MM.1S (cell line): Measurements from ENCODE around the gene F10.

ENCODE experiments used
- DNase-seq: peaks from one replicate; pipeline ENCODE4 v3.0.0-alpha.2; 2015
- H2AFZ ChIP-seq: fragments of 300-600 bp; sonication (generic); 2 replicates; pipeline ENCODE4 v1.6.0; 2016; ENCODE audit warnings: antibody characterized with exemption, low read length
- H3F3A ChIP-seq: fragments of 300-600 bp; sonication (generic); 2 replicates; pipeline ENCODE4 v1.6.1; 2016; ENCODE audit warnings: mild to moderate bottlenecking, antibody characterized with exemption, low read length, moderate library complexity, mixed read lengths; ENCODE audit not compliant: insufficient read depth
- H3K27ac ChIP-seq: fragments of 300-600 bp; sonication (generic); 2 replicates; pipeline ENCODE4 v1.5.1; 2016; ENCODE audit warnings: mild to moderate bottlenecking, low read length
- H3K27me3 ChIP-seq: fragments of 300-600 bp; sonication (generic); replicated peaks from 2 replicates; pipeline ENCODE4 v1.6.0; 2016; ENCODE audit warnings: low read length; ENCODE audit not compliant: insufficient read depth
- H3K36me3 ChIP-seq: fragments of 300-600 bp; sonication (generic); replicated peaks from 2 replicates; pipeline ENCODE4 v1.6.1; 2016; ENCODE audit warnings: mild to moderate bottlenecking, low read length, mixed read lengths; ENCODE audit not compliant: insufficient read depth
- H3K4me1 ChIP-seq: fragments of 300-600 bp; sonication (generic); 2 replicates; pipeline ENCODE4 v1.6.1; 2016; ENCODE audit warnings: low read length, mixed read lengths
- H3K4me2 ChIP-seq: fragments of 300-600 bp; sonication (generic); 2 replicates; pipeline ENCODE4 v1.6.0; 2016; ENCODE audit warnings: low read depth, low read length
- H3K4me3 ChIP-seq: fragments of 300-600 bp; sonication (generic); 2 replicates; pipeline ENCODE4 v1.5.1; 2016; ENCODE audit warnings: low read length, mixed read lengths
- H3K79me2 ChIP-seq: fragments of 300-600 bp; sonication (generic); 2 replicates; pipeline ENCODE4 v1.6.1; 2016; ENCODE audit warnings: mixed run types, low read length, mixed read lengths
- H3K9ac ChIP-seq: fragments of 300-600 bp; sonication (generic); 2 replicates; pipeline ENCODE4 v1.6.1; 2016; ENCODE audit warnings: low read length, mixed read lengths
- H3K9me2 ChIP-seq: fragments of 300-600 bp; sonication (generic); replicated peaks from 2 replicates; pipeline ENCODE4 v1.6.1; 2016; ENCODE audit warnings: mild to moderate bottlenecking, low read length, mixed read lengths; ENCODE audit not compliant: insufficient read depth
- H3K9me3 ChIP-seq: fragments of 300-600 bp; sonication (generic); replicated peaks from 2 replicates; pipeline ENCODE4 v1.6.1; 2016; ENCODE audit warnings: mild to moderate bottlenecking, low read length, mixed read lengths; ENCODE audit not compliant: insufficient read depth
- H4K20me1 ChIP-seq: fragments of 300-600 bp; sonication (generic); 2 replicates; pipeline ENCODE4 v1.6.1; 2016; ENCODE audit warnings: mild to moderate bottlenecking, low read length, moderate library complexity, mixed read lengths; ENCODE audit not compliant: insufficient read depth
- CTCF ChIP-seq: fragments of 300-600 bp; sonication (generic); IDR thresholded peaks from 2 replicates; pipeline ENCODE4 v1.5.1; 2016; ENCODE audit warnings: antibody characterized with exemption, low read length, mixed read lengths
- EZH2 ChIP-seq: fragments of 300-600 bp; sonication (generic); optimal IDR thresholded peaks from 2 replicates; pipeline ENCODE3; 2017; ENCODE audit warnings: low read depth, mild to moderate bottlenecking, antibody characterized with exemption, low read length, mixed read lengths
- EZH2phosphoT487 ChIP-seq: fragments of 300-600 bp; sonication (generic); IDR thresholded peaks from 2 replicates; pipeline ENCODE4 v1.6.1; 2018; ENCODE audit warnings: antibody characterized with exemption, low read length

Gene F10

GRCh38 chr13:113166681-113167080 is 44.1 kb downstream of the F10 start:
- H3K27ac ChIP-seq, result no peak overlapping the region

GRCh38 chr13:113167155-113167554 is 44.6 kb downstream of the F10 start:
- Histone ChIP-seq H3F3A (no peaks in the 10 kb centered on the region), H4K20me1 (no peaks in the 10 kb centered on the region), H3K4me1 (no peaks in the 10 kb centered on the region), H3K4me3 (no peak overlapping the region), H3K36me3 (no peaks in the 10 kb centered on the region), H3K27me3 (peaks cover 11% of the 10 kb centered on the region), H3K27ac (no peak overlapping the region), H2AFZ (no peak overlapping the region), H3K9me3 (no peaks in the 10 kb centered on the region), H3K9me2 (no peaks in the 10 kb centered on the region), H3K9ac (no peak overlapping the region), H3K4me2 (no peak overlapping the region), H3K79me2 (no peaks in the 10 kb centered on the region)
- no peak for DNase-seq
- TF ChIP-seq EZH2 (no peak), EZH2phosphoT487 (no peak), CTCF (no peak)

More at GRCh38 chr13:113166681-113167080, 44.1 kb downstream of the F10 start:
- no peaks in the 10 kb centered on the region for H4K20me1 ChIP-seq
- H3K4me1 ChIP-seq, result no peaks in the 10 kb centered on the region
- no peak overlapping the region for H3K4me2 ChIP-seq
- H2AFZ ChIP-seq, result no peak overlapping the region
- H3K9ac ChIP-seq, result no peak overlapping the region
- H3K79me2 ChIP-seq, result no peaks in the 10 kb centered on the region
- H3K9me2 ChIP-seq, result no peaks in the 10 kb centered on the region
- H3K36me3 ChIP-seq, result no peaks in the 10 kb centered on the region
- H3F3A ChIP-seq, result no peaks in the 10 kb centered on the region
- no peaks in the 10 kb centered on the region for H3K9me3 ChIP-seq
- peaks cover 11% of the 10 kb centered on the region for H3K27me3 ChIP-seq
- TF ChIP-seq EZH2, result no peak
- no peak for TF ChIP-seq EZH2phosphoT487
- TF ChIP-seq CTCF, result no peak
- DNase-seq, result no peak
- no peak overlapping the region for H3K4me3 ChIP-seq

GRCh38 chr13:113167575-113167974 is 45.0 kb downstream of the F10 start:
- no peak for TF ChIP-seq CTCF
- TF ChIP-seq EZH2phosphoT487, result no peak
- no peak for TF ChIP-seq EZH2
- H3K9ac ChIP-seq, result no peak overlapping the region
- no peaks in the 10 kb centered on the region for H3K9me2 ChIP-seq
- no peaks in the 10 kb centered on the region for H4K20me1 ChIP-seq
- no peaks in the 10 kb centered on the region for H3K9me3 ChIP-seq
- DNase-seq, result no peak
- H3K36me3 ChIP-seq, result no peaks in the 10 kb centered on the region
- no peaks in the 10 kb centered on the region for H3K79me2 ChIP-seq
- peaks cover 11% of the 10 kb centered on the region for H3K27me3 ChIP-seq
- H3K4me2 ChIP-seq, result no peak overlapping the region
- H3K4me3 ChIP-seq, result no peak overlapping the region
- no peaks in the 10 kb centered on the region for H3F3A ChIP-seq
- no peak overlapping the region for H3K27ac ChIP-seq
- H3K4me1 ChIP-seq, result no peaks in the 10 kb centered on the region
- H2AFZ ChIP-seq, result no peak overlapping the region
